Activated CD8-positive, alpha-beta memory T cell treated with anti-CD3 and anti-CD28 coated beads for 48 hours (primary cell): ENCODE measurements around the gene SLIT3.
"Not testable (repeated sequence)": the region's sequence is repeated elsewhere in the genome, so short reads cannot be mapped to it uniquely, and the experiment has no call there.

Experiments
- DNase-seq, 3 experiments: peaks; one replicate each; pipeline ENCODE4 v3.0.0-alpha.2; 2020; ENCODE audit warnings: low read depth in 2 of 3, low spot score in 2 of 3

Gene SLIT3

GRCh38 chr5:169114466-169115065 lies 186.4 kb downstream of the SLIT3 start:
- DNase-seq = no peak

GRCh38 chr5:169112016-169112415 lies 188.9 kb downstream of the SLIT3 start:
- DNase-seq = no peak

- no peak for DNase-seq
These were observed 193.8 kb downstream of the SLIT3 start for GRCh38 chr5:169106911-169107706.

GRCh38 chr5:169105582-169105981 lies 195.4 kb downstream of the SLIT3 start:
- not testable (repeated sequence) for DNase-seq

GRCh38 chr5:169104937-169105494 lies 195.9 kb downstream of the SLIT3 start:
- DNase-seq = no peak

- DNase-seq = no peak
These were observed 197.3 kb downstream of the SLIT3 start for GRCh38 chr5:169103586-169104181.

GRCh38 chr5:169101966-169102365 lies 199.0 kb downstream of the SLIT3 start:
- DNase-seq = no peak

GRCh38 chr5:169100735-169101075 lies 200.2 kb downstream of the SLIT3 start:
- DNase-seq = no peak

GRCh38 chr5:169099801-169100734 lies 200.9 kb downstream of the SLIT3 start:
- no peak for DNase-seq

- DNase-seq = no peak
These were observed 202.4 kb downstream of the SLIT3 start for GRCh38 chr5:169098331-169099121.

- DNase-seq = no peak
These were observed 203.3 kb downstream of the SLIT3 start for GRCh38 chr5:169097374-169098326.

- DNase-seq = no peak
These were observed 205.0 kb downstream of the SLIT3 start for GRCh38 chr5:169095976-169096375.

GRCh38 chr5:169095410-169095960 lies 205.5 kb downstream of the SLIT3 start:
- DNase-seq = no peak

- DNase-seq = no peak
These were observed 206.1 kb downstream of the SLIT3 start for GRCh38 chr5:169094586-169095409.

GRCh38 chr5:169091396-169091980 lies 209.5 kb downstream of the SLIT3 start:
- no peak for DNase-seq

- no peak for DNase-seq
These were observed 211.6 kb downstream of the SLIT3 start for GRCh38 chr5:169089343-169089742.

GRCh38 chr5:169088028-169088725 lies 212.8 kb downstream of the SLIT3 start:
- DNase-seq = no peak
